H1 (cell line): ENCODE results near the gene GDE1. TPM values are rescaled to one million over a fixed set of nuclear protein-coding genes. Genes with fewer than 3 reads are reported as not detected.

Experiments used
- CTCF ChIA-PET: fragments of 300-600 bp; sonication (Branson Sonifier 250); formaldehyde crosslinking; loops from one replicate; lab custom pipeline; 2021; ENCODE audit not compliant: partially characterized antibody; lab: Charles Lee
- POLR2A ChIA-PET: fragments of 300-600 bp; sonication (Branson Sonifier 250); formaldehyde crosslinking; loops from one replicate; lab custom pipeline; 2021; ENCODE audit warnings: inconsistent platforms; ENCODE audit not compliant: partially characterized antibody; lab: Charles Lee
- DNase-seq, 2 experiments: peaks; one replicate each; pipeline versions ENCODE4 v3.0.0 to v3.0.0-alpha.2; 2010 to 2022; ENCODE audit warnings: low spot score in 2 of 2, low read depth in 1 of 2, mixed read lengths in 1 of 2
- FAIRE-seq: peaks from 2 replicates; lab custom pipeline; 2011; peaks lifted over from hg19 to GRCh38; lab: Jason Lieb, UNC
- H2AFZ ChIP-seq: 2 replicates; pipeline ENCODE4 v1.8.1; 2012; ENCODE audit warnings: low read length, inconsistent platforms
- H2AK5ac ChIP-seq: 2 replicates; pipeline ENCODE4 v1.6.1; 2013; ENCODE audit warnings: low read depth, low read length
- H2BK120ac ChIP-seq: replicated peaks from 2 replicates; pipeline ENCODE3; 2013; ENCODE audit warnings: low read depth, low read length, inconsistent platforms
- H2BK12ac ChIP-seq: 2 replicates; pipeline ENCODE4 v1.6.1; 2013; ENCODE audit warnings: low read depth, low read length
- H2BK15ac ChIP-seq: 2 replicates; pipeline ENCODE4 v1.6.1; 2013; ENCODE audit warnings: low read length
- H2BK20ac ChIP-seq: 2 replicates; pipeline ENCODE4 v1.6.1; 2013; ENCODE audit warnings: low read length
- H2BK5ac ChIP-seq: 2 replicates; pipeline ENCODE4 v1.6.1; 2013; ENCODE audit warnings: low read depth, low read length
- H3K14ac ChIP-seq: 2 replicates; pipeline ENCODE4 v1.6.1; 2013; ENCODE audit warnings: inconsistent platforms; ENCODE audit not compliant: insufficient read length
- H3K18ac ChIP-seq: 2 replicates; pipeline ENCODE4 v1.6.1; 2013; ENCODE audit warnings: low read length; ENCODE audit errors: extremely low read depth
- H3K23ac ChIP-seq: 2 replicates; pipeline ENCODE4 v1.6.1; 2013; ENCODE audit warnings: inconsistent platforms; ENCODE audit not compliant: insufficient read length
- H3K23me2 ChIP-seq: 2 replicates; pipeline ENCODE4 v1.6.1; 2013; ENCODE audit warnings: low read depth, low read length
- H3K27ac ChIP-seq: 2 replicates; pipeline ENCODE4 v1.6.1; 2011; ENCODE audit warnings: low read depth, low read length, inconsistent platforms
- H3K27me3 ChIP-seq, 4 experiments: replicated peaks in 1 of 4; 1 replicate in 1 of 4; 2 replicates in 3 of 4; pipeline versions ENCODE4 v1.6.1 to v1.8.1; 2011 to 2013; ENCODE audit warnings: low read length in 3 of 4, mild to moderate bottlenecking in 3 of 4, inconsistent platforms in 2 of 4, mixed read lengths in 2 of 4, moderate library complexity in 1 of 4; ENCODE audit not compliant: control insufficient read depth in 3 of 4, insufficient read depth in 3 of 4; ENCODE audit errors: extremely low read depth in 1 of 4
- H3K36me3 ChIP-seq, 4 experiments: 2 replicates each; pipeline versions ENCODE4 v1.6.1 to v1.8.1; 2011 to 2013; ENCODE audit warnings: mild to moderate bottlenecking in 4 of 4, low read length in 3 of 4, moderate library complexity in 2 of 4, control low read depth in 1 of 4, inconsistent platforms in 1 of 4; ENCODE audit not compliant: insufficient read depth in 4 of 4, control insufficient read depth in 2 of 4
- H3K4ac ChIP-seq: replicated peaks from 2 replicates; pipeline ENCODE3; 2013; ENCODE audit warnings: low read length, low read depth, mixed read lengths, inconsistent platforms; ENCODE audit not compliant: insufficient read length
- H3K4me1 ChIP-seq, 4 experiments: replicated peaks in 1 of 4; 1 replicate in 1 of 4; 2 replicates in 3 of 4; pipeline versions ENCODE4 v1.6.1 to v1.8.1; 2011 to 2013; ENCODE audit warnings: low read length in 3 of 4, inconsistent platforms in 2 of 4, mixed read lengths in 1 of 4; ENCODE audit not compliant: insufficient read depth in 4 of 4, control insufficient read depth in 3 of 4
- H3K4me2 ChIP-seq, 2 experiments: 2 replicates each; pipeline versions ENCODE4 v1.6.1 to v1.8.1; 2011 to 2013; ENCODE audit warnings: low read depth in 2 of 2, low read length in 2 of 2, control low read depth in 1 of 2, inconsistent platforms in 1 of 2, mild to moderate bottlenecking in 1 of 2; ENCODE audit not compliant: insufficient read depth in 1 of 2
- H3K4me3 ChIP-seq, 4 experiments: fragments of 200-600, 300-600 bp in 1 of 4; sonication (generic), shearing (Covaris generic), sonication (Bioruptor Twin) in 1 of 4; 2 replicates each; pipeline versions ENCODE4 v1.5.1 to v1.8.1; 2011 to 2016; ENCODE audit warnings: low read length in 4 of 4, low read depth in 3 of 4, control low read depth in 2 of 4, inconsistent platforms in 2 of 4, mild to moderate bottlenecking in 2 of 4, mixed read lengths in 1 of 4, moderate library complexity in 1 of 4; ENCODE audit not compliant: insufficient read depth in 2 of 4; ENCODE audit errors: extremely low read depth in 1 of 4
- H3K56ac ChIP-seq: replicated peaks from 2 replicates; pipeline ENCODE3; 2013; ENCODE audit warnings: low read depth, mild to moderate bottlenecking, mixed read lengths, low read length, inconsistent platforms; ENCODE audit not compliant: insufficient read length
- H3K79me1 ChIP-seq: 2 replicates; pipeline ENCODE4 v1.6.1; 2013; ENCODE audit warnings: low read depth, low read length, control low read depth
- H3K79me2 ChIP-seq, 2 experiments: 2 replicates each; pipeline versions ENCODE4 v1.6.1 to v1.8.1; 2012 to 2013; ENCODE audit warnings: low read length in 2 of 2, mild to moderate bottlenecking in 2 of 2, inconsistent platforms in 1 of 2; ENCODE audit not compliant: insufficient read depth in 2 of 2, control insufficient read depth in 1 of 2
- H3K9ac ChIP-seq, 4 experiments: replicated peaks in 1 of 4; 1 replicate in 1 of 4; 2 replicates in 3 of 4; pipeline versions ENCODE4 v1.6.1 to v1.8.1; 2011 to 2013; ENCODE audit warnings: low read depth in 3 of 4, low read length in 3 of 4, control low read depth in 2 of 4, mild to moderate bottlenecking in 2 of 4, moderate library complexity in 2 of 4, inconsistent platforms in 1 of 4; ENCODE audit errors: extremely low read depth in 1 of 4
- H3K9me3 ChIP-seq, 2 experiments: 2 replicates each; pipeline versions ENCODE4 v1.6.1 to v1.8.1; 2012 to 2013; ENCODE audit warnings: mild to moderate bottlenecking in 2 of 2, moderate library complexity in 2 of 2, control low read depth in 1 of 2, inconsistent platforms in 1 of 2, low read depth in 1 of 2, low read length in 1 of 2, mixed read lengths in 1 of 2; ENCODE audit not compliant: insufficient read depth in 2 of 2
- H4K20me1 ChIP-seq, 2 experiments: replicated peaks in 1 of 2; 2 replicates each; pipeline versions ENCODE3 to v1.8.1; 2011 to 2013; ENCODE audit warnings: inconsistent platforms in 2 of 2, low read length in 2 of 2, mild to moderate bottlenecking in 1 of 2; ENCODE audit not compliant: insufficient read depth in 2 of 2, control insufficient read depth in 1 of 2
- H4K5ac ChIP-seq: 2 replicates; pipeline ENCODE4 v1.6.1; 2013; ENCODE audit warnings: low read length, low read depth, mixed read lengths, inconsistent platforms; ENCODE audit not compliant: insufficient read length
- H4K8ac ChIP-seq: 2 replicates; pipeline ENCODE4 v1.8.0; 2013; ENCODE audit warnings: mild to moderate bottlenecking, moderate library complexity, low read length, inconsistent platforms; ENCODE audit not compliant: insufficient read depth; ENCODE audit errors: extremely low read depth
- H4K91ac ChIP-seq: replicated peaks from 2 replicates; pipeline ENCODE3; 2013; ENCODE audit warnings: low read length, mixed read lengths, inconsistent platforms; ENCODE audit not compliant: insufficient read length
- CEBPB ChIP-seq: IDR thresholded peaks from 2 replicates; pipeline ENCODE4 v1.6.1; 2012; ENCODE audit warnings: low read depth, low read length
- CTBP2 ChIP-seq: IDR thresholded peaks from 2 replicates; pipeline ENCODE4 v1.7.0; 2011; ENCODE audit warnings: borderline replicate concordance, mild to moderate bottlenecking, moderate library complexity, mixed read lengths, low read length; ENCODE audit not compliant: insufficient read depth, insufficient read length
- FOSL1 ChIP-seq: IDR thresholded peaks from 2 replicates; pipeline ENCODE4 v1.6.1; 2011; ENCODE audit warnings: mild to moderate bottlenecking, low read depth, low read length, moderate library complexity; ENCODE audit not compliant: insufficient read depth
- JUND ChIP-seq: IDR thresholded peaks from 2 replicates; pipeline ENCODE4 v1.6.1; 2011; ENCODE audit warnings: mild to moderate bottlenecking, improper control_type of control experiment, low read length
- NANOG ChIP-seq: IDR thresholded peaks from 2 replicates; pipeline ENCODE4 v1.6.1; 2011; ENCODE audit warnings: low read length, low read depth, mild to moderate bottlenecking, inconsistent platforms; ENCODE audit not compliant: insufficient read depth, poor library complexity, severe bottlenecking
- PHF8 ChIP-seq: fragments of 200-600 bp; sonication (generic); conservative IDR thresholded peaks from 2 replicates; pipeline ENCODE4 v1.7.1; 2012; ENCODE audit warnings: low read depth, mild to moderate bottlenecking, inconsistent platforms, low read length, moderate library complexity
- POLR2AphosphoS5 ChIP-seq: IDR thresholded peaks from 2 replicates; pipeline ENCODE4 v1.6.1; 2011; ENCODE audit warnings: low read depth, low read length
- RBBP5 ChIP-seq: IDR thresholded peaks from 2 replicates; pipeline ENCODE4 v1.7.1; 2012; ENCODE audit warnings: low read depth, mild to moderate bottlenecking, inconsistent platforms, low read length, moderate library complexity, borderline replicate concordance
- SP1 ChIP-seq: IDR thresholded peaks from 2 replicates; pipeline ENCODE4 v1.6.1; 2011; ENCODE audit warnings: low read depth, low read length
- SP2 ChIP-seq: IDR thresholded peaks from 2 replicates; pipeline ENCODE4 v1.6.1; 2012; ENCODE audit warnings: mild to moderate bottlenecking, low read length, inconsistent platforms
- WGBS, 2 experiments: shearing (Covaris generic) in 1 of 2; methylation state at CpG; one replicate each; pipeline versions ENCODE4 v1.1.6 to v1.1.7; 2013 to 2015; ENCODE audit warnings: low lambda C conversion rate in 2 of 2, mixed read lengths in 2 of 2, inconsistent platforms in 1 of 2, low coverage in 1 of 2, missing lambda C conversion rate in 1 of 2; ENCODE audit not compliant: insufficient replicate concordance in 2 of 2, insufficient coverage in 1 of 2, insufficient read length in 1 of 2; ENCODE audit errors: extremely low coverage in 1 of 2, missing lambda C conversion rate in 1 of 2; 5-methylcytosine and 5-hydroxymethylcytosine counted together
- polyA plus RNA-seq, 7 experiments: library from polyadenylated mRNA; depleted of rRNA in 3 of 7; stranded (reverse) in 5 of 7; unstranded in 2 of 7; fragments of >200 nt in 5 of 7; fragments of 200-250 nt in 2 of 7; gene quantifications; 1 replicate in 5 of 7; 2 replicates in 1 of 7; 4 replicates in 1 of 7; pipeline versions ENCODE4 v1.2.1 to v1.2.3, GENCODE V29; 2011 to 2013; ENCODE audit warnings: missing spikeins in 2 of 7, mixed read lengths in 2 of 7
- total RNA-seq: library from RNA; stranded (reverse); fragmentation: NEBNext Ultra II Directional; extraction: Animal tissue kit (Norgen Biotek cat#: 25700); gene quantifications from 2 replicates; pipeline ENCODE4 v1.2.1, GENCODE V29; 2021
- TF ChIP-seq, protein P1 (sequence below): IDR thresholded peaks from 2 replicates; pipeline ENCODE4 v1.6.1; 2012; ENCODE audit warnings: low read length, inconsistent platforms

The GDE1 gene
- total and polyA plus RNA-seq, 2 of the 8 experiments (the other 6 are each of a cell fraction or from before 2014, with no cell fraction given) = 29.2 to 70.8 TPM

DNA sequence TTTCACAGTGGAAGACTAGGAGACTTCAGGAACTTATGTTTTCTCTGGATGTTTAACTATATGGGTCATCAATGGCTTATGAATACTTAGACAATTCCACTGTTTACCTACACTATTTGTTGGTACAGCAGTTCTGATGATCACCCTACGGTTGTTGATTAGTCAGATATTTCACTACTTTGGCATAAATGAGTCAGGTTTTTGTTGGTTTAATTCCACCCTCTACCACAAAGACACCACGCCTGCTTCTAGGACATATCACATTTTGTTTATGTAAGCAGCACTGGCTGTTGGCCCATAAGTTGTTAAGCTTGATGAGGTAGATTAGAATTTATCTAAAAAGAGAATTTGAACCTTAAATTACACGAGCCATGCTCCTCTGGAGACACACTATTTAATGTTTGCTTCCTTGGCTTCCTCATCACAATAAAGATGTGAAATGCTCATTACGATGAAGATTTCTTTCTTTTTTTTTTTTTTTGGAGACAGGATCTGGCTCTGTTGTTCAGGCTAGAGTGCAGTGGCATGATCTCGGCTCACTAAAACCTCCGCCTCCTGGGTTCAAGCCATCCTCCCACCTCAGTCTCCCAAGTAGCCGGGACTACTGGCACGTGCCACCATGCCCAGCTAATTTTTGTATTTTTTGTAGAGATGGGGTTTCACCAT lies 4.3 kb downstream of the GDE1 start:
- DNase-seq (no peak), FAIRE-seq (no peak)
- H3K4me1 ChIP-seq = peaks cover 2 to 10% (median 5%) of the 10 kb centered on the region in 4 experiments; a peak in 5 of 7 replicates
- no peak overlapping the region for H2BK15ac ChIP-seq
- no peak overlapping the region for H4K8ac ChIP-seq
- no peak overlapping the region for H4K91ac ChIP-seq
- CTCF ChIA-PET = interaction anchor here (0.5 kb wide), 1 partner anchor 248 kb away, joined by 5 read pairs; no protein-coding TSS in a partner anchor
- H3K14ac ChIP-seq = no peak overlapping the region
- H3K9ac ChIP-seq = no peak overlapping the region
- 86% methylated on average over 7 of the region's 8 CpGs; no CpG with 5 or more reads in 1 of the 2 experiments for WGBS, 2 experiments
- peaks cover 0 to 1% (median 0%) of the 10 kb centered on the region in 4 experiments; a peak in 1 of 7 replicates for H3K27me3 ChIP-seq
- no peak overlapping the region for H3K18ac ChIP-seq
- H3K23ac ChIP-seq = no peak overlapping the region
- no peak overlapping the region for H4K5ac ChIP-seq
- H3K9me3 ChIP-seq = no peaks in the 10 kb centered on the region
- H3K27ac ChIP-seq = no peak overlapping the region
- no peak overlapping the region for H2BK12ac ChIP-seq
- no peak for TF ChIP-seq NANOG
- TF ChIP-seq, protein P1, sequence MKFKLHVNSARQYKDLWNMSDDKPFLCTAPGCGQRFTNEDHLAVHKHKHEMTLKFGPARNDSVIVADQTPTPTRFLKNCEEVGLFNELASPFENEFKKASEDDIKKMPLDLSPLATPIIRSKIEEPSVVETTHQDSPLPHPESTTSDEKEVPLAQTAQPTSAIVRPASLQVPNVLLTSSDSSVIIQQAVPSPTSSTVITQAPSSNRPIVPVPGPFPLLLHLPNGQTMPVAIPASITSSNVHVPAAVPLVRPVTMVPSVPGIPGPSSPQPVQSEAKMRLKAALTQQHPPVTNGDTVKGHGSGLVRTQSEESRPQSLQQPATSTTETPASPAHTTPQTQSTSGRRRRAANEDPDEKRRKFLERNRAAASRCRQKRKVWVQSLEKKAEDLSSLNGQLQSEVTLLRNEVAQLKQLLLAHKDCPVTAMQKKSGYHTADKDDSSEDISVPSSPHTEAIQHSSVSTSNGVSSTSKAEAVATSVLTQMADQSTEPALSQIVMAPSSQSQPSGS = no peak
- no peak for TF ChIP-seq PHF8
- TF ChIP-seq JUND = no peak
- no peak for TF ChIP-seq POLR2AphosphoS5
- TF ChIP-seq FOSL1 = no peak
- TF ChIP-seq RBBP5 = no peak
- TF ChIP-seq SP2 = no peak
- TF ChIP-seq SP1 = no peak
- no peak for TF ChIP-seq CTBP2
- no peak for TF ChIP-seq CEBPB
- peaks cover 2 to 5% of the 10 kb centered on the region in 2 experiments for H4K20me1 ChIP-seq
- H2BK20ac ChIP-seq = no peak overlapping the region
- H3K79me2 ChIP-seq = peaks cover 3 to 50% of the 10 kb centered on the region in 2 experiments; a peak in 3 of 4 replicates
- no peak overlapping the region for H2AFZ ChIP-seq
- peaks cover 3% of the 10 kb centered on the region for H3K23me2 ChIP-seq
- H3K4me3 ChIP-seq = no peak overlapping the region
- no peak overlapping the region for H2BK5ac ChIP-seq
- POLR2A ChIA-PET = interaction anchor here (1.9 kb wide), 1 partner anchor 38 kb away, joined by 4 read pairs; the partner anchor contains the start of gene VPS35L
- H3K4ac ChIP-seq = no peak overlapping the region
- no peak overlapping the region for H2BK120ac ChIP-seq
- H3K36me3 ChIP-seq = peaks cover 0 to 33% (median 14%) of the 10 kb centered on the region in 4 experiments; a peak in 5 of 8 replicates
- no peak overlapping the region for H2AK5ac ChIP-seq
- no peaks in the 10 kb centered on the region; the same call in 1 of the 2 replicates for H3K79me1 ChIP-seq
- H3K4me2 ChIP-seq = no peak overlapping the region
- no peak overlapping the region for H3K56ac ChIP-seq
